Glomerular visceral epithelial cell (primary cell): ENCODE measurements around the gene CMPK2.
A peak's percentile ranks its signal among the peaks of the same experiment; 100 is the strongest.
"Not testable (repeated sequence)": the region's sequence is repeated elsewhere in the genome, so short reads cannot be mapped to it uniquely, and the experiment has no call there.

ENCODE experiments used
- DNase-seq: peaks from one replicate; pipeline ENCODE4 v3.0.0-alpha.2; 2016; ENCODE audit errors: extremely low spot score

Gene CMPK2

GRCh38 chr2:6880200-6880733 lies 14.6 kb upstream of the CMPK2 start:
- no peak for DNase-seq

- no peak for DNase-seq
These were observed 13.3 kb upstream of the CMPK2 start for GRCh38 chr2:6879011-6879410.

GRCh38 chr2:6878549-6878948 lies 12.8 kb upstream of the CMPK2 start:
- no peak for DNase-seq

GRCh38 chr2:6877402-6878304 lies 11.9 kb upstream of the CMPK2 start, which contains the start of gene RSAD2:
Gene RSAD2, plus strand, starts transcription at chr2:6877777. Its CDS starts 24 bp downstream, at chr2:6877801.
- DNase-seq = peak; percentile 27

- no peak for DNase-seq
These were observed 10.6 kb upstream of the CMPK2 start for GRCh38 chr2:6876309-6876708.

GRCh38 chr2:6874032-6874431 lies 8.3 kb upstream of the CMPK2 start:
- DNase-seq = no peak

GRCh38 chr2:6872394-6872793 lies 6.7 kb upstream of the CMPK2 start:
- DNase-seq = no peak

- DNase-seq = no peak
These were observed 1.3 kb upstream of the CMPK2 start for GRCh38 chr2:6866982-6867381.

- DNase-seq = peak; percentile 35
These were observed 566 bp upstream of the CMPK2 start for GRCh38 chr2:6866275-6866671.

GRCh38 chr2:6864923-6865345 lies 773 bp downstream of the CMPK2 start:
- DNase-seq = no peak

GRCh38 chr2:6864231-6864754 lies 1.4 kb downstream of the CMPK2 start:
- DNase-seq = no peak

GRCh38 chr2:6863792-6864191 lies 1.9 kb downstream of the CMPK2 start:
- no peak for DNase-seq

GRCh38 chr2:6860296-6860695 lies 5.4 kb downstream of the CMPK2 start:
- no peak for DNase-seq

GRCh38 chr2:6858466-6859027 lies 7.2 kb downstream of the CMPK2 start:
- not testable (repeated sequence) for DNase-seq

- DNase-seq = no peak
These were observed 9.2 kb downstream of the CMPK2 start for GRCh38 chr2:6856548-6856920.

GRCh38 chr2:6855860-6856547 lies 9.7 kb downstream of the CMPK2 start:
- DNase-seq = no peak

GRCh38 chr2:6854416-6854815 lies 11.3 kb downstream of the CMPK2 start:
- DNase-seq = no peak

GRCh38 chr2:6852195-6852594 lies 13.5 kb downstream of the CMPK2 start:
- no peak for DNase-seq

- no peak for DNase-seq
These were observed 18.6 kb downstream of the CMPK2 start for GRCh38 chr2:6846967-6847681.

GRCh38 chr2:6846540-6846939 lies 19.2 kb downstream of the CMPK2 start:
- DNase-seq = no peak

- DNase-seq = no peak
These were observed 19.8 kb downstream of the CMPK2 start for GRCh38 chr2:6845903-6846302.

- DNase-seq = no peak
These were observed 20.4 kb downstream of the CMPK2 start for GRCh38 chr2:6845312-6845711.
